Omental fat pad (tissue), 4 donors: Measurements from ENCODE around the gene DISP3. TPM values are rescaled to one million over a fixed set of nuclear protein-coding genes. Genes with fewer than 3 reads are reported as not detected.

Source experiments
- ATAC-seq: fragments of 150-250 bp; one replicate; pipeline ENCODE4 v1.9.1; 2016; ENCODE audit warnings: mild to moderate bottlenecking, moderate library complexity; ENCODE audit not compliant: low FRiP score
- DNase-seq: peaks from one replicate; pipeline ENCODE4 v3.0.0-alpha.2; 2019; ENCODE audit warnings: low spot score
- CTCF ChIP-seq, 3 donors: fragments of 450-650 bp; IDR thresholded peaks; one replicate each; pipeline ENCODE4 v1.5.1; 2016 to 2017; ENCODE audit warnings: antibody characterized with exemption in 3 of 3, mild to moderate bottlenecking in 3 of 3, moderate library complexity in 2 of 3
- total RNA-seq, 4 donors: library from RNA; depleted of rRNA; stranded (reverse); fragments of >200 nt; gene quantifications; one replicate each; pipeline ENCODE4 v1.1.0, GENCODE V29; 2016

Gene DISP3
- total RNA-seq, 4 donors from 2014 or later: 0.09 TPM; not detected in 3

GRCh38 chr1:11470912-11471311 is 8.0 kb upstream of the DISP3 start:
- no peak for DNase-seq
- no peak for ATAC-seq
- TF ChIP-seq CTCF (IDR thresholded peaks at IDR 0.05): no peak

- TF ChIP-seq CTCF (IDR thresholded peaks at IDR 0.05): no peak
- ATAC-seq: no peak
- DNase-seq: no peak
Observed at GRCh38 chr1:11471473-11471872, 7.5 kb upstream of the DISP3 start.

- DNase-seq (no peak), ATAC-seq (no peak)
- no peak for TF ChIP-seq CTCF (IDR thresholded peaks at IDR 0.05)
Observed at GRCh38 chr1:11472284-11472683, 6.7 kb upstream of the DISP3 start.

GRCh38 chr1:11472741-11473140 is 6.2 kb upstream of the DISP3 start:
- no peak for ATAC-seq
- no peak for DNase-seq
- no peak for TF ChIP-seq CTCF (IDR thresholded peaks at IDR 0.05)

GRCh38 chr1:11473491-11474034 is 5.4 kb upstream of the DISP3 start:
- TF ChIP-seq CTCF (IDR thresholded peaks at IDR 0.05): no peak
- DNase-seq (no peak), ATAC-seq (no peak)

GRCh38 chr1:11474826-11475225 is 4.1 kb upstream of the DISP3 start:
- TF ChIP-seq CTCF (IDR thresholded peaks at IDR 0.05): no peak
- ATAC-seq: no peak
- no peak for DNase-seq

- ATAC-seq (no peak), DNase-seq (no peak)
- TF ChIP-seq CTCF (IDR thresholded peaks at IDR 0.05): no peak
Observed at GRCh38 chr1:11475748-11476147, 3.2 kb upstream of the DISP3 start.
